SK-N-SH treated with all-trans-retinoic acid at 6 μM for 48 hours (cell line): ENCODE data around the gene ST6GALNAC6.

ENCODE experiments used
- ATAC-seq: fragments of 200-7000 bp; cut with Tn5 transposase; 3 replicates; pipeline ENCODE4 v1.9.1; 2020; ENCODE audit warnings: mild to moderate bottlenecking, moderate library complexity
- ARNTL ChIP-seq: fragments of 450-650 bp; formaldehyde crosslinking; IDR thresholded peaks from 2 replicates; pipeline ENCODE4 v1.5.0; 2020; ENCODE audit warnings: low read depth, mild to moderate bottlenecking, moderate library complexity, borderline replicate concordance
- CREB5 ChIP-seq: fragments of 250-450 bp; sonication (Bioruptor Pico); IDR thresholded peaks from 2 replicates; pipeline ENCODE4 v1.5.1; 2020; ENCODE audit warnings: low read depth, mild to moderate bottlenecking, moderate library complexity
- CSDC2 ChIP-seq: fragments of 250-450 bp; sonication (Bioruptor Pico); IDR thresholded peaks from 2 replicates; pipeline ENCODE4 v1.5.0; 2020; ENCODE audit warnings: mild to moderate bottlenecking, moderate library complexity
- CSRNP3 ChIP-seq: fragments of 250-450 bp; sonication (Bioruptor Pico); IDR thresholded peaks from 2 replicates; pipeline ENCODE4 v1.5.1; 2021; ENCODE audit warnings: mild to moderate bottlenecking, moderate library complexity
- GLIS3 ChIP-seq: fragments of 250-450 bp; sonication (Bioruptor Pico); IDR thresholded peaks from 2 replicates; pipeline ENCODE4 v1.5.0; 2020; ENCODE audit warnings: mild to moderate bottlenecking, moderate library complexity
- OSR1 ChIP-seq: fragments of 250-450 bp; sonication (Bioruptor Pico); IDR thresholded peaks from 2 replicates; pipeline ENCODE4 v1.8.0; 2022; ENCODE audit warnings: moderate library complexity, mild to moderate bottlenecking, inconsistent platforms
- PATZ1 ChIP-seq: fragments of 250-450 bp; sonication (Bioruptor Pico); IDR thresholded peaks from 2 replicates; pipeline ENCODE4 v1.8.0; 2020; ENCODE audit warnings: mild to moderate bottlenecking, moderate library complexity, borderline replicate concordance
- RARB ChIP-seq: fragments of 250-450 bp; sonication (Bioruptor Pico); IDR thresholded peaks from 2 replicates; pipeline ENCODE4 v1.8.0; 2021; ENCODE audit warnings: mild to moderate bottlenecking, moderate library complexity
- SNAI2 ChIP-seq: fragments of 250-450 bp; sonication (Bioruptor Pico); IDR thresholded peaks from 2 replicates; pipeline ENCODE4 v1.5.0; 2020; ENCODE audit warnings: mild to moderate bottlenecking, moderate library complexity
- TCF4 ChIP-seq: fragments of 250-450 bp; sonication (Bioruptor Pico); IDR thresholded peaks from 2 replicates; pipeline ENCODE4 v1.8.0; 2021; ENCODE audit warnings: mild to moderate bottlenecking, moderate library complexity, borderline replicate concordance
- TOX ChIP-seq: fragments of 250-450 bp; sonication (Bioruptor Pico); IDR thresholded peaks from 2 replicates; pipeline ENCODE4 v1.8.0; 2021; ENCODE audit warnings: mild to moderate bottlenecking, moderate library complexity, borderline replicate concordance
- TSHZ2 ChIP-seq: fragments of 250-450 bp; sonication (Bioruptor Pico); IDR thresholded peaks from 2 replicates; pipeline ENCODE4 v1.5.0; 2020; ENCODE audit warnings: mild to moderate bottlenecking, moderate library complexity
- ZC3H10 ChIP-seq: fragments of 250-450 bp; sonication (Bioruptor Pico); IDR thresholded peaks from 2 replicates; pipeline ENCODE4 v1.5.1; 2021; ENCODE audit warnings: mild to moderate bottlenecking, moderate library complexity
- ZFP3 ChIP-seq: fragments of 250-450 bp; sonication (Bioruptor Pico); IDR thresholded peaks from 2 replicates; pipeline ENCODE4 v1.5.0; 2020; ENCODE audit warnings: mild to moderate bottlenecking, moderate library complexity
- ZFP30 ChIP-seq: fragments of 450-650 bp; formaldehyde crosslinking; IDR thresholded peaks from 2 replicates; pipeline ENCODE4 v1.5.0; 2022; ENCODE audit warnings: mild to moderate bottlenecking, moderate library complexity
- ZNF8 ChIP-seq: fragments of 450-650 bp; formaldehyde crosslinking; IDR thresholded peaks from 2 replicates; pipeline ENCODE4 v1.5.0; 2020; ENCODE audit warnings: mild to moderate bottlenecking, moderate library complexity

ST6GALNAC6 gene

GRCh38 chr9:127942216-127943010 lies 43.0 kb upstream of the ST6GALNAC6 start:
- TF ChIP-seq CSRNP3 (CRISPR knock-in tag): no peak
- no peak for TF ChIP-seq TCF4 (CRISPR knock-in tag)
- no peak for TF ChIP-seq ARNTL (CRISPR knock-in tag)
- TF ChIP-seq TSHZ2 (CRISPR knock-in tag): no peak
- TF ChIP-seq GLIS3 (CRISPR knock-in tag): no peak
- TF ChIP-seq ZFP30 (CRISPR knock-in tag): no peak
- ATAC-seq: peak; percentile 80

GRCh38 chr9:127941961-127942215 lies 42.5 kb upstream of the ST6GALNAC6 start:
- TF ChIP-seq CREB5 (CRISPR knock-in tag) (no peak), PATZ1 (no peak), ZC3H10 (CRISPR knock-in tag) (no peak), OSR1 (CRISPR knock-in tag) (no peak), ZFP30 (CRISPR knock-in tag) (no peak), TSHZ2 (CRISPR knock-in tag) (no peak), GLIS3 (CRISPR knock-in tag) (no peak), TCF4 (CRISPR knock-in tag) (no peak), ZFP3 (no peak), RARB (CRISPR knock-in tag) (no peak), ZNF8 (CRISPR knock-in tag) (no peak), CSDC2 (no peak)
- no peak for ATAC-seq

- no peak for ATAC-seq
- TF ChIP-seq ZC3H10 (CRISPR knock-in tag) (no peak), ZNF8 (CRISPR knock-in tag) (no peak), TCF4 (CRISPR knock-in tag) (no peak)
These were observed 41.9 kb upstream of the ST6GALNAC6 start for GRCh38 chr9:127941062-127941960.

- no peak for ATAC-seq
- no peak for TF ChIP-seq TSHZ2 (CRISPR knock-in tag)
- TF ChIP-seq RARB (CRISPR knock-in tag): no peak
- TF ChIP-seq TOX (CRISPR knock-in tag): no peak
- TF ChIP-seq SNAI2 (CRISPR knock-in tag): no peak
- TF ChIP-seq CSDC2: no peak
- no peak for TF ChIP-seq CREB5 (CRISPR knock-in tag)
- no peak for TF ChIP-seq ZFP3
- no peak for TF ChIP-seq ZNF8 (CRISPR knock-in tag)
- no peak for TF ChIP-seq TCF4 (CRISPR knock-in tag)
- no peak for TF ChIP-seq ZC3H10 (CRISPR knock-in tag)
These were observed 41.2 kb upstream of the ST6GALNAC6 start for GRCh38 chr9:127940593-127940992.
